ENCODE measurements around the gene GRAMD2A. TPM values are rescaled to one million over a fixed set of nuclear protein-coding genes. Genes with fewer than 3 reads are reported as not detected.

Gene GRAMD2A
- total RNA-seq, 1 donor from 2014 or later = not detected

DNA sequence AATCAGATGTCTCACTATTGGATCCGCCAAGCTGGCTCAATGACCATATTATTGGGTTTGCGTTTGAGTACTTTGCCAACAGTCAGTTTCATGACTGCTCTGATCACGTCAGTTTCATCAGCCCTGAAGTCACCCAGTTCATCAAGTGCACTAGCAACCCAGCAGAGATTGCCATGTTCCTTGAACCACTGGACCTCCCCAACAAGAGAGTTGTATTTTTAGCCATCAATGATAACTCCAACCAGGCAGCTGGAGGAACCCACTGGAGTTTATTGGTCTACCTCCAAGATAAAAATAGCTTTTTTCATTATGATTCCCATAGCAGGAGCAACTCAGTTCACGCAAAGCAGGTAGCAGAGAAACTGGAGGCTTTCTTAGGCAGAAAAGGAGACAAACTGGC lies 57.9 kb downstream of the GRAMD2A start:
- no peak for DNase-seq (ENCODE audit: low spot score)

DNA sequence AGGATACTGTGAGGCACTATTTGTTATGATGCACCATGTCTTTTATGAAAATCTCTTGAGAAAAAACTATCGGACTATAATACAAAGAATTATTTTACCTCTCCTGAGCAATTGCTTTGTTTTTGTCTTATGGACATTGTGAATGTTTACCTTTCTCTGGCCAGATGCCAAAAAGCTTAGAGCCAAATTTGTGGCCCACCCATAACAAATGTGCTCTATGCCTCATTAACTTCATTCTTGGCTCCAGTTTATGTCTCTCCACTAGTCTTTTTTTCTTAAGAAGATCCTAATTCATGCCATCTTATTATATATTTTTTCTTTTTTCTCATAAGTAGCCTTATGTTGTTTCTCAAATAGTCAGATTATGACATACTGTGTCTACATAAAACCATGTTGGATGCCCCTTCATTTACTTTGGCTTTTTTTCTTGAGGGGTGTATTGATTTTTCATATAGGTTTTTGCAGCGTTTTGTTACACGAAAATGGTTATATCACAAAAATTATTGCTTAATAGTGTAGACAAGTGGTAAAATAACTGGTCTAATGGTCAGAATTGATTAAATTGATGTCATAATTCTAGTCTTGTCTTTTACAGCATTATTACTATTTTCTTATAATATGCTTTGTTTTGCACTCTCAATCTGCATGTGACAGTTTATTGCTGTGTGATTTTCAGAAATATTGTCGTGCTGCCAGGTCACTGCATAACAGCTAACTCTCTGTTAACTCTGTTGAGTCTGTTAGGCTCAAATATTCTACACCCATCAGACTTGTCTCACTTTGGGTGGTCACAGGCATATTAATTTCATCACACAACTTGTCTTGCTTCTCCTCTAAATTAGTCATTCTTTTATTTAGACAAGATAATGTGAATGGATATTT lies 61.2 kb downstream of the GRAMD2A start:
- no peak for DNase-seq (ENCODE audit: low spot score)

DNA sequence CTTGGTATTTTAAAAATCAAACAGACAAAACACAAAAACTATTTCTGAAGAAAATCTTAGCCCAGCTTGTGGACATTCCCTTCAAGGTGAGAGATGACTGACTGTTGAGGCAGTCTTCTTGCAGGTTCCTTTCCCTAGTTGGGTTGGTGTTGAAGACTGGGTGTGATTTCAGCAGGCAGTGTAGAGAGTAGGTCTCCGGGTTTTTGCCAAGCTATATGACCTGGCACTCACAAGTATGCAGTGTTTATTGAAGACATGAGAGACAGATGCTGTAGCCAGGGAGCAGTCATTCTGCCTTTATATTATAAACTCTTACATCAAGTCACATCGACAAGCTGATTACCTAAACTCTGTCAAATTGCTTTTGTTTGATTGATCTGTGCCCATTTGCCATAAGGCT lies 61.9 kb downstream of the GRAMD2A start:
- DNase-seq (ENCODE audit: low spot score) = no peak

DNA sequence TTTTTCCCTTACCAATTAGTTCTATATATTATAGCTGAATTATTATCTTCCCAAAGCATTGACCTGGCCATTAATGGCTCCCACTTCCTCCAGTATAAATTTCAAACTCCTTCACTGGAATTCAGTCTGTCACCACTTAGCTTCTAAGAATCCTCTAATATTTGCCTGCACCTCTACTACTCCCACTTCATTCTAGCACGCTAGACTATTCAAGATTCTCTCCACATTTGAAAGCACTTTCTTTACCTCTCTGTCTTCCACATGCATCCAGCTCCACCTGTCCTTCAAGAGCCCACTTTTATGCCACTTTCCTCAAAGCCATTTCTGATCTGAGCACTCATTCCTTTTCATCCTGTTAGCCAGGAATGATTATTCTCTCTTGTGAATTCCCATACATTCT lies 64.4 kb downstream of the GRAMD2A start:
- no peak for DNase-seq (ENCODE audit: low spot score)

DNA sequence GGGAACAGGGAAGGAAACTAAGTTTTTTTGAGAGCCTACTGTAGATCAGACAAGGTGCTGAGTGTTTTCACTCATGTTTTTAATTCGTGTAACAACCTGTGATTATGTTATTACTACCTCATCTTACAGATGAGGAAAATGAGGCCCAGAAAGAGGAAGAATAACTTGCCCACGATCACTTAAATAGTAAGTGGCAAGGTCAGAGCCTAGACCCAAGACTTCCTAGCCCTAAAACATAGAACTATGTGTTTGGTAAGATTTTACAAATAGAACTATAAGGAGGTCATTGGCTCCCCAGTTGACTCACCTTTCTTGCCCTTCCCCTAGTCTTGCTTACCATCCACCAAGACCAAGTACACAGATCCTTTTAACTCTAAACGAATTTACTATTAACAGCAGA lies 65.7 kb downstream of the GRAMD2A start:
- DNase-seq (ENCODE audit: low spot score) = no peak

DNA sequence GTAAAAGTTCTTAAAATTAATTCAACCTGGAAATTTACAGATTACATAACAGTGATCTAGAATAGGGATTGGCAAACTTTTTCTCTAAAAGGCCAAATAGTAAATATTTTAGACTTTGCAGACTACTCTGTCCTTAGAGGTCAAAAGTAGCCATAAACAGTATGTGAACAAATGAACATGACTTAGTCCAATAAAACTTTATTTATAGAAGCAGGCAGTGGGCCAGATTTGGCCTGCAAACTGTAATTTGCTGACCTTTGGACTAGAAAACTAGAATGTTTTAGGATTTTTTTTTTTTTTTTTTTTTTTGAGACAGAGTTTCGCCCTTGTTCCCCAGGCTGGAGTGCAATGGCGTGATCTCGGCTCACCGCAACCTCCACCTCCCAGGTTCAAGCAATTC lies 67.3 kb downstream of the GRAMD2A start:
- DNase-seq (ENCODE audit: low spot score) = no peak

DNA sequence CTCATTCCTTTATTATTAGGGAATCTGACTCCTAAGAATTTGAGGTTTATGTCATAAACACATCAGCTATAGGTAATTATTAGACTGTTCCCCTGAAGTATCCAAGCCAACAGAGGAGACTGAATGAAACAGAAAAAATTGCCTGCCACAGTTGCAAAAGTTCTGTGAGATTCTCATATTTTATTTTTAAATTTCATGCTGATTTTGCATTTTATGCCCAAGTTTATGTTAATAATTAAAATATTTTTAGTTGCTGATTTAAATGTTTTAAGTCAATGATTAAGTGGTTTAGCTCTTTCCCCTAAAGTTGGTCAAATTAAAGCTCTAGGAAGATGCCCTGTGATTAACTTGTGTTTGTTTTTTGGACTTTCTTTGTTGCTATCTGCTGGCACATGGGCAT lies 69.2 kb downstream of the GRAMD2A start:
- DNase-seq (ENCODE audit: low spot score) = no peak

DNA sequence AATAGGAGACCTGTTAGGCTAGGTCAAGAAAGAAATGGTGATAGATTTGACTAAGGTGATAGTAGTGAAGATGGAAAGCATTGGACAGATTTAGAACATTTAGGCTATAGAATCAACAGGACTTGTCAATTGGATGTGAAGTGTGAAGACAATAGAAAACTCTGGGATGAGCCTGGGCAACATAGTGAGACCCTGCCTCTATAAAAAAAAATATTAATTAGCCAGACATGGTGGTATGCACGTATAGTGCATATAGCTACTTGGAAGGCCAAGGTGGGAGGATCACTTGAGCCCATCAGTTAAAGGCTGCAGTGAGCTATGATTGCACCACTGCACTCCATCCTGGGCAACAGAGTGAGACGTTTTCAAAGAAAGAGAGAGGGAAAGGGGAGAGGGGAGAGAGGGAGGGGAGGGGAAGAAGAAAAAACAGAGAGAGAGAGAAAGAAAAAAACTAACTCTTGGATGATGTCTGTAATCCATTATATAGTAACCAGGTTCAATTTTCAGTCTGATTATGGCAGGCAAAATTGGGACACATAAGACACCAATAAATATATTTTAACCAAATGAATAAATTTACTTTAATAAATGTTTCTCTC lies 69.8 kb downstream of the GRAMD2A start:
- no peak for DNase-seq (ENCODE audit: low spot score)

DNA sequence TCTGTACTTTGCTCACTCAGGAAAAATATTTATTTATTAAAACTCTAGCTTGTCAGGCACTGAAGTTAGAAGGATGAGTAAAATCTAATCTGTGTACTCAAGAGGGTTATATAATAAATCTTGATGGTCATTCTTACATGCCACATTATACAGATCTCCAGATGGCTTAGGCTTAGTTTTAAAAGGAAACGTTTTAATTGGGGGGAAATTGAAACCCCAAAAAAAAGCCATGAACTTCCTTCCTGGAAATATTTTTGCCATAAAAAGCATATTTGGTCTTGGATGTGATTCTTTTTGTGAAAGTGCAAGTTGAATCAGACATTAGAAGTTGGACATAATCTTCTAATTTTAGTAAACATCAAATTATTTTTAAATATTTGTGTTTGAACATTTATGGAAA lies 73.4 kb downstream of the GRAMD2A start:
- no peak for DNase-seq (ENCODE audit: low spot score)

DNA sequence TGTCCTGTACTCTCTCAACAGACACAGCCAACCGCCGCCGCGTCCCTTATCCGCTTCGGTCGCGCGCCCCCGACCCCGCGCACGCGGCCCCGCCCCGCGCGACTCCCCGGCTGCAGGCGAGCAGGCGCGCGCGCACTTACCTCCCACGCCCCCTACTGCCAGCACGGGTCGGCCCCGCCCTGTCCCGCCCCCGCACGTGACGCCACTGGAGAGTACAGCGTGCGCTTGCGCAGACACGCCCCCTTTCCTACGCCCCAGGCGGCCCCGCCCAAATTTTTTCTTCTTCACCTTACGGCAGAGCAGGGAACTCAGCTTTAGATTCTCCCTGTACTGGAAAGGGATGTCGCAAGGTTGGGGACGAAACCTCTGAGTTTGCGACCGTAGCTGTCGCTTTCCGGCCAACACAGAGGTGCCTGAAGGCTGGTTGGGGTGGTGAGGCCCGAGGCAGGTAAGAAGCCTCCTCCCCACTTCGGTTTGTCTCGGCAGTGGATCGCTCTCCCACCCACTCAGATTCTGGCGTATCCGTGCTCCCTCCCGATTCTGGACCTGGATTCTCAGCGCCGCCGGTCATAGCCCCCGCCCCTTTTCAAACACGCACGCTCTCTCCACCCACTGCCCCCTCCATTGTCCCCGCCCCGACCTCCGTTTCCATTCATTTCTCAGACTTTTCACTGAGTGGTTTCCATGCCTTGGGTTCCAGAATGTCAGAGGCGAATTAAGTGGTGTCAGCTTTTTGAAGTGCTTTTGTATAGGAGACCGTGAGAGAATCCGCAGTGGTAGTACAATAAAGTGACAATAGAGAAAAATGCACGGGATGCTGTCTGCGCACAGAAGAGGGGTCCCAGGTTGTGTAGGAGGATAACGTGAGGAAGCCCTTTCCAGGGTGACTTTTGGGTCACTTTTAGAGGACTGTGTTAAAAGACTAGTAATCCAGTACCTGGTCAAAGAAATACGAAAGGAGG lies 79.3 kb downstream of the GRAMD2A start, which contains the start of the genes MYO9A and SENP8:
Gene MYO9A (minus strand): TSS at position 134 of the 962 bp plus-strand sequence. CDS start 71,587 bp downstream, outside the sequence.
Gene SENP8 (plus strand): TSS at position 387 of the 962 bp plus-strand sequence. CDS start 21,221 bp downstream, outside the sequence.
- peak; percentile 99 for DNase-seq (ENCODE audit: low spot score)

DNA sequence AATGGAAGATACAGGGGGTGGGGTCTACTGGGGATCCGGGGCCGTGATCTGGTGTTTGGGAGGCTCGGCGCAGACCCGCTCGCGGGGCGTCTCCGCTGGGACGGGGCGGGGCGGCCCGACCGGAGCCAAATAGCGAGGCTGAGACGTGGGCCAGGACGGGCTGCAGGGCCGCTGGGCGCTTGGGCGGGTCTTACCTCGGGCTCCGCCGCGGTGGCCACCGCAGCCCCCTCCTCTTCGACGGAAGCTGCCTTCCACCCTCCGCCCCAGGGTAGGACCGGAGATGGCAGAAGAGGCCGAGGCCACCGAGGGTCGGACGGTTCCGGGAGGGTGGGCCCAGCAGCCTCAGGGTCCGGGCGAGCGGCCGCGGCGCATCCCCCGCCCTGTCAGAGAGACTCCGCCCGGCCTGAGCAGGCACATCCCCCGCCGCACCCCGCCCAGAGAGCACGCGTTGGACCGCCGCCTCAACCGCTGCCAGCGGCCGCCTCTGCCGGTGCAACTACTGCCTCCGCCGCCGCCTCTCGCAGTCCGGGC lies 80.0 kb downstream of the GRAMD2A start:
- DNase-seq (ENCODE audit: low spot score) = peak; percentile 96

DNA sequence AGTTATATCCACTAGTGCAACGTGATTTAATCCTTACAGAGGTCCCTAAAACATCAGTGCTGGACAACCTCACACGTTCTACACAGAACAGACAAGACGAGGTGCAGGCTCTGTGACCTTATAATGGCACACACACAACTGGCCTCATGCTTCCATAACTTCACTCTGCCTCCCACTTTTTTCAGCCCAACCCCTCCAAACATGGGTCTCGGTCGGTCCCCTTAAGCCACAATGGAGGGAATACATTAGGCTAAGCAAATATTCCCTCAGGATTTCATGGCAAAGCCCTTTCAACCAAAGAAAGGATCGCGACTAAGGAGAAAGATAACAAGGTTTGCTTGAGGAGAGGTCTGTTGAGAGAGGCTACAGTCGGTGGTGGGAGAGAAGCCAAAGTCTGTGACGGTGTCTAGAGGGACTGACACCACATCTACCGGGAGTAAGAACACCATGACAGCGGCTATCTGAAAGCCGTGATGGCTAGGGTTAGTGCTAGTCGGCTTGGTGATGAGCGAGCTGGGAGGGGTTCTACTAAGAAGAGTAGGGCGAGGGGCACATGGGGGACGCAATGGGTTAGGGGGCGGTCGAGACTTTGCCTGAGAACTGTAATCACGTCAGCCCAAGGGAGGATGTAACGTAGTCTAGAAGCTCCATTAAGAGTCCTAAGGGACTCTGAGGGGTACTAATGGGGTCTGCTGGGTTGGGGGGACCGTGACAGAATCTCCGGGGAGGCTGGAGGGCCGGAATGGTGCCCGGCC lies 80.7 kb downstream of the GRAMD2A start:
- no peak for DNase-seq (ENCODE audit: low spot score)

DNA sequence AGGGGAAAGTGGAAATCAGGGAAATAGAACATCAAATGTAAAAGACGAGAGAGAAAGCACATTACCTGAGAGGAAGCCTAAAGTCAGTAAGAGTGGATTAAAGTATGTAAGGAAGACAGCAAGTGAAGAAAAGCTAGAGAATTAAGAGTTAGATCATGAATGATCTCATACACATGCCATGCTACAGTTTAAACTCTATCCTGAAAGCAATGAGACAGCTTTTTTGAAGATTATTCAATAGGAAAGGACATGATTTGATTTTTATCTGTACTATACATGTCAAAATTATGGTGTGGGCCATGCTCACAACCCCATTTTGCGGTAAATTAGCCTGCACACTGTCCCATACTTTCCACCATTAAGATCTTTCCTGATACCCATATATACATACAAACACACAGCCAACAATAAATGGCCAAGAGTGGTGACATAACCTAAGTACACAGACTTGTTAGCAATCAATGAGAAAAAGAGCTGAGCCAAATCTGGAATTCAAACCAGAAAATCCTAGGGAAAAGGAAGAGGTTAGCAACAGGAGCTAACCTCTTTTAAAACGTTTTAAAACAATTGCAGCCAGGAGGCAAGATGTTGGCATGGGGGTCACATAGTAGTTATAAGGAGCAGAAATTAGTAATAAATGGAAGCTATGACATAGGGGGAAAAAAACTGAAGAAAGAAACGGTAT lies 84.1 kb downstream of the GRAMD2A start:
- DNase-seq (ENCODE audit: low spot score) = no peak

DNA sequence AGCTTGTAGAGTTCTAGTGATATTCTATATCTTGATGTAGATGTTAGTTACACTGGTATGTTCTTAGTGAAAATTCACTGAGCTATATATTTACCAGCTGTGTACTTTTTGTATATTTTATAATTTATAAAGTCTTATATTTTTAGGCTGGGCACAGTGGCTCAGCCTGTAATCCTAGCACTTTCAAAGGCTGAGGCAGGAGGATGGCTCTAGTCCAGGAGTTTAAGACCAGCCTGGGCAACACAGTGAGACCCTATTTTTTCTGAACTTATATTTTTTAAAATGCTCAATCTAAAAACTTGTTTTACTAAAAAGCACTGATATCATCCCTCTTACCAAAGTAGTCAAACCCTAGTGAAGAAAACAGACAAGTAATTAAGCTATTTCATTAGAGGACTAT lies 84.8 kb downstream of the GRAMD2A start:
- no peak for DNase-seq (ENCODE audit: low spot score)

DNA sequence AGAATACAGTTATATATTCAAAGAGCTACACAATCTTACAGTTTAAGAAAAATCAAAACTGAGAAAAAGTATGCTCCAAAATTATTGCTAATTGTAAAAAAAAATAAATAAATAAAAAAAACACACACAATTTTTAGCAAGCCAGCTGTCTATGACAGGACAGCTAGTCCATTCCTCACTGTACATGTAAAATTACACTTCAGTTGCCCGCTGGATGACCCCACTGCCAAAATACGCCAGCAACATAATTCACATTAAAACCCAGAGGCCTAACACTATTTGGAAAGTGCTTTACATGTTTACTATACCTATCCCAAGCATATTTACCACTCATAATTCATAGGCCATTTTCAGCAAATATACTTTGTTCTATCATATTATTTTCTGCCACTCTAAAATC lies 85.5 kb downstream of the GRAMD2A start:
- no peak for DNase-seq (ENCODE audit: low spot score)

DNA sequence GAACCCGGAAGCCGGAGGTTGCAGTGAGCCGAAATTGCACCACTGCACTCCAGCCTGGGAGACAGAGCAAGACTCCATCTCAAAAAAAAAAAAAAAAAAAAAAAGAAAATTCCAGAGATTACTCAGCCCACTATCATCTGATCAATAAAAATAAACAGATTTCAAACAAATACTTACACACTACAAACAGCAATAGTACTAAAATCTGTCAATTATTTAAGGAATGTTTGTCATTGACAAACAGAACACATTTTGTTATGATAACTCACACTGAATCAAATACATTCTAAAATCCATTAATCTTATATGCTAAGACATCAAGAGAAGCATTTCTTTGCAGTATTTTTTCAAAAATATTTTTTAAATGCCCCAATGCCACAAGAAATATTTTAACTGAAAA lies 87.2 kb downstream of the GRAMD2A start:
- DNase-seq (ENCODE audit: low spot score) = no peak

Data from mesenteric fat pad (tissue), 1 donor.